ENCODE results near the gene CD3G.

DNA sequence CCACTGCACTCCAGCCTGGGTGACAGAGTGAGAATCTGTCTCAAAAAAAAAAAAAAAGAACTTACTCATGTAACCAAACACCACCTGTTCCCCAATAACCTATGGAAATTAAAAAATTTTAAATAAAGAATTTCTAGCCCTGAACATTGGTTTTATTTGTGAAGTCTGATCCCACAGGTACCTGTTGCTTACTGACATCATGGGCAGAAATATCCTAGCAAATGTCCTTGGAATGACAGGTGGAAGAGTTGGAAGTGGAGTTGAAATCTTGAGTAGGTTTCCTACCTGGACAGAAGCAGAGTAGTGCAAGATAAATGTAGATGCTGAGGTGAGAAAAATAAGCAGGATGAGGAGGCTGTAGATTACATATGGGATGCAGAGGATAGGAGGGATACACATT, 18.9 kb upstream of the CD3G start:
- TF ChIP-seq, protein P1, sequence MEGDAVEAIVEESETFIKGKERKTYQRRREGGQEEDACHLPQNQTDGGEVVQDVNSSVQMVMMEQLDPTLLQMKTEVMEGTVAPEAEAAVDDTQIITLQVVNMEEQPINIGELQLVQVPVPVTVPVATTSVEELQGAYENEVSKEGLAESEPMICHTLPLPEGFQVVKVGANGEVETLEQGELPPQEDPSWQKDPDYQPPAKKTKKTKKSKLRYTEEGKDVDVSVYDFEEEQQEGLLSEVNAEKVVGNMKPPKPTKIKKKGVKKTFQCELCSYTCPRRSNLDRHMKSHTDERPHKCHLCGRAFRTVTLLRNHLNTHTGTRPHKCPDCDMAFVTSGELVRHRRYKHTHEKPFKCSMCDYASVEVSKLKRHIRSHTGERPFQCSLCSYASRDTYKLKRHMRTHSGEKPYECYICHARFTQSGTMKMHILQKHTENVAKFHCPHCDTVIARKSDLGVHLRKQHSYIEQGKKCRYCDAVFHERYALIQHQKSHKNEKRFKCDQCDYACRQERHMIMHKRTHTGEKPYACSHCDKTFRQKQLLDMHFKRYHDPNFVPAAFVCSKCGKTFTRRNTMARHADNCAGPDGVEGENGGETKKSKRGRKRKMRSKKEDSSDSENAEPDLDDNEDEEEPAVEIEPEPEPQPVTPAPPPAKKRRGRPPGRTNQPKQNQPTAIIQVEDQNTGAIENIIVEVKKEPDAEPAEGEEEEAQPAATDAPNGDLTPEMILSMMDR (IDR thresholded peaks at IDR 0.05): no peak
- TF ChIP-seq POLR2AphosphoS5 (IDR thresholded peaks at IDR 0.05): no peak

All from breast epithelium (tissue), 3 donors.